ENCODE measurements around the gene HLA-DPA1. TPM values are rescaled to one million over a fixed set of nuclear protein-coding genes. Genes with fewer than 3 reads are reported as not detected.

Gene HLA-DPA1
- total RNA-seq, 5 donors from 2014 or later (not counting 1 experiment from before 2014, with no cell fraction given) = 29.6 to 68.4 (median 35.9) TPM

- H3K36me3 ChIP-seq (ENCODE audit: control insufficient read depth in 2 of 2, extremely low read depth in 1 of 2, insufficient read depth in 1 of 2, low read length in 1 of 2) = peaks cover 0 to 29% of the 10 kb centered on the region in 2 donors
- Mint-ChIP-seq H3K9me3 (no peaks in the 10 kb centered on the region), H3K27me3 (peaks cover 0 to 3% of the 10 kb centered on the region in 2 donors), H3K27ac (peak overlapping the region in 1 of 2 donors; percentile 16), H3K4me1 (peaks cover 46 to 68% (median 60%) of the 10 kb centered on the region in 3 donors), H3K36me3 (peaks cover 27% of the 10 kb centered on the region), H3K4me3 (peak overlapping the region in 1 of 3 donors; percentile 22)
- POLR2A ChIA-PET = interaction anchor here in 1 of 2 donors (1.5 kb wide), 1 partner anchor 65 kb away, joined by 4 read pairs; no protein-coding TSS in a partner anchor
- peaks cover 0 to 2% of the 10 kb centered on the region in 2 experiments for H3K27me3 ChIP-seq (replicated peaks in 1 of 2; ENCODE audit: control insufficient read depth in 2 of 2, extremely low read depth in 1 of 2, insufficient read depth in 2 of 2, low read length in 1 of 2)
- no peaks in the 10 kb centered on the region for H3K9me3 ChIP-seq
- CTCF ChIA-PET = interaction anchor here in 1 of 2 donors (1.2 kb wide), 1 partner anchor 50 kb away, joined by 3 read pairs; no protein-coding TSS in a partner anchor
- no peak overlapping the region for H3K4me3 ChIP-seq (ENCODE audit: control insufficient read depth in 1 of 2, extremely low read depth in 1 of 2, low read length in 1 of 2)
- H3K4me1 ChIP-seq (ENCODE audit: control insufficient read depth in 1 of 2, extremely low read depth in 1 of 2, insufficient read depth in 2 of 2, low read length in 2 of 2) = peaks cover 0 to 57% of the 10 kb centered on the region in 2 experiments
- DNase-seq (no peak), ATAC-seq (replicated peaks in 1 of 4) (no peak)
- H3K27ac ChIP-seq (ENCODE audit: low read length) = no peak overlapping the region
- 96% methylated on average over 2 of the region's 2 CpGs for WGBS (ENCODE audit: insufficient coverage)
Measured at GRCh38 chr6:33078919-33079521, 5.6 kb upstream of the HLA-DPA1 start.

GRCh38 chr6:33078442-33078841 lies 5.0 kb upstream of the HLA-DPA1 start:
- peaks cover 0 to 58% of the 10 kb centered on the region in 2 experiments for H3K4me1 ChIP-seq (ENCODE audit: control insufficient read depth in 1 of 2, extremely low read depth in 1 of 2, insufficient read depth in 2 of 2, low read length in 2 of 2)
- 78% methylated on average over 1 of the region's 3 CpGs for WGBS (ENCODE audit: insufficient coverage)
- Mint-ChIP-seq H3K27ac (no peak overlapping the region), H3K9me3 (no peaks in the 10 kb centered on the region), H3K36me3 (peaks cover 27% of the 10 kb centered on the region), H3K27me3 (peaks cover 0 to 3% of the 10 kb centered on the region in 2 donors), H3K4me3 (peak overlapping the region in 2 of 3 donors; percentile 22 to 58), H3K4me1 (peaks cover 49 to 71% (median 63%) of the 10 kb centered on the region in 3 donors)
- H3K9me3 ChIP-seq = no peaks in the 10 kb centered on the region
- ATAC-seq (replicated peaks in 1 of 4) (no peak), DNase-seq (no peak)
- H3K4me3 ChIP-seq (ENCODE audit: control insufficient read depth in 1 of 2, extremely low read depth in 1 of 2, low read length in 1 of 2) = no peak overlapping the region
- no peak overlapping the region for H3K27ac ChIP-seq (ENCODE audit: low read length)
- peaks cover 0 to 2% of the 10 kb centered on the region in 2 experiments for H3K27me3 ChIP-seq (replicated peaks in 1 of 2; ENCODE audit: control insufficient read depth in 2 of 2, extremely low read depth in 1 of 2, insufficient read depth in 2 of 2, low read length in 1 of 2)
- ChIA-PET CTCF (no interaction called here), POLR2A (interaction anchor here in 1 of 2 donors (1.5 kb wide), 1 partner anchor 64 kb away, joined by 4 read pairs; no protein-coding TSS in a partner anchor)
- peaks cover 0 to 23% of the 10 kb centered on the region in 2 donors for H3K36me3 ChIP-seq (ENCODE audit: control insufficient read depth in 2 of 2, extremely low read depth in 1 of 2, insufficient read depth in 1 of 2, low read length in 1 of 2)

GRCh38 chr6:33077908-33078307 lies 4.5 kb upstream of the HLA-DPA1 start:
- H3K9me3 Mint-ChIP-seq = no peaks in the 10 kb centered on the region
- Histone ChIP-seq H3K4me1 (ENCODE audit: control insufficient read depth in 1 of 2, extremely low read depth in 1 of 2, insufficient read depth in 2 of 2, low read length in 2 of 2) (peaks cover 0 to 62% of the 10 kb centered on the region in 2 experiments), H3K27ac (ENCODE audit: low read length) (no peak overlapping the region), H3K36me3 (ENCODE audit: control insufficient read depth in 2 of 2, extremely low read depth in 1 of 2, insufficient read depth in 1 of 2, low read length in 1 of 2) (peaks cover 0 to 22% of the 10 kb centered on the region in 2 donors), H3K27me3 (replicated peaks in 1 of 2; ENCODE audit: control insufficient read depth in 2 of 2, extremely low read depth in 1 of 2, insufficient read depth in 2 of 2, low read length in 1 of 2) (peaks cover 0 to 2% of the 10 kb centered on the region in 2 experiments), H3K9me3 (no peaks in the 10 kb centered on the region), H3K4me3 (ENCODE audit: control insufficient read depth in 1 of 2, extremely low read depth in 1 of 2, low read length in 1 of 2) (peak overlapping the region in 1 of 2 donors; percentile 1)
- peak overlapping the region; percentile 24 to 49 for H3K27ac Mint-ChIP-seq
- peaks cover 52 to 72% (median 68%) of the 10 kb centered on the region in 3 donors for H3K4me1 Mint-ChIP-seq
- 63% methylated on average over 3 of the region's 5 CpGs for WGBS (ENCODE audit: insufficient coverage)
- peaks cover 0 to 3% of the 10 kb centered on the region in 2 donors for H3K27me3 Mint-ChIP-seq
- ATAC-seq (replicated peaks in 1 of 4) (no peak), DNase-seq (peak in 1 of 35 experiments; percentile 24)
- ChIA-PET CTCF (no interaction called here), POLR2A (no interaction called here)
- H3K36me3 Mint-ChIP-seq = peaks cover 25% of the 10 kb centered on the region
- peak overlapping the region; percentile 58 to 83 (median 75) for H3K4me3 Mint-ChIP-seq

GRCh38 chr6:33076406-33076934 lies 3.0 kb upstream of the HLA-DPA1 start:
- Histone ChIP-seq H3K9me3 (no peaks in the 10 kb centered on the region), H3K4me3 (ENCODE audit: control insufficient read depth in 1 of 2, extremely low read depth in 1 of 2, low read length in 1 of 2) (peak overlapping the region in 1 of 2 donors; percentile 81), H3K27me3 (replicated peaks in 1 of 2; ENCODE audit: control insufficient read depth in 2 of 2, extremely low read depth in 1 of 2, insufficient read depth in 2 of 2, low read length in 1 of 2) (peaks cover 0 to 2% of the 10 kb centered on the region in 2 experiments), H3K36me3 (ENCODE audit: control insufficient read depth in 2 of 2, extremely low read depth in 1 of 2, insufficient read depth in 1 of 2, low read length in 1 of 2) (peaks cover 0 to 10% of the 10 kb centered on the region in 2 donors), H3K4me1 (ENCODE audit: control insufficient read depth in 1 of 2, extremely low read depth in 1 of 2, insufficient read depth in 2 of 2, low read length in 2 of 2) (peaks cover 0 to 67% of the 10 kb centered on the region in 2 experiments), H3K27ac (ENCODE audit: low read length) (peak overlapping the region; percentile 83)
- H3K4me1 Mint-ChIP-seq = peaks cover 55 to 72% (median 69%) of the 10 kb centered on the region in 3 donors
- ChIA-PET POLR2A (interaction anchor here (1.1 to 1.2 kb wide), 2 partner anchors 104 to 105 kb away, joined by 4 to 7 read pairs; no protein-coding TSS in a partner anchor), CTCF (interaction anchor here in 1 of 2 donors (0.6 to 1.4 kb wide), 6 partner anchors 47 to 238 kb away, joined by 3 to 9 read pairs (median 6); partner anchors contain the start of gene TAP2)
- H3K27me3 Mint-ChIP-seq = peaks cover 0 to 3% of the 10 kb centered on the region in 2 donors
- DNase-seq (peak in 1 of 35 experiments; percentile 33), ATAC-seq (replicated peaks in 1 of 4) (peak in 2 of 4 experiments; percentile 3)
- no peaks in the 10 kb centered on the region for H3K9me3 Mint-ChIP-seq
- peaks cover 16% of the 10 kb centered on the region for H3K36me3 Mint-ChIP-seq
- peak overlapping the region; percentile 52 to 80 for H3K27ac Mint-ChIP-seq
- WGBS (ENCODE audit: insufficient coverage) = 33% methylated on average over 1 of the region's 3 CpGs
- peak overlapping the region; percentile 83 to 86 (median 84) for H3K4me3 Mint-ChIP-seq

- H3K4me1 ChIP-seq (ENCODE audit: control insufficient read depth in 1 of 2, extremely low read depth in 1 of 2, insufficient read depth in 2 of 2, low read length in 2 of 2) = peaks cover 0 to 60% of the 10 kb centered on the region in 2 experiments
- peaks cover 0 to 3% of the 10 kb centered on the region in 2 donors for H3K27me3 Mint-ChIP-seq
- peaks cover 0 to 3% of the 10 kb centered on the region in 2 donors for H3K36me3 ChIP-seq (ENCODE audit: control insufficient read depth in 2 of 2, extremely low read depth in 1 of 2, insufficient read depth in 1 of 2, low read length in 1 of 2)
- ChIA-PET CTCF (interaction anchor here in 1 of 2 donors (0.6 to 1.4 kb wide), 11 partner anchors 15 to 237 kb away, joined by 3 to 9 read pairs (median 3); partner anchors contain the start of genes BRD2 and TAP2), POLR2A (interaction anchor here (0.6 to 1.2 kb wide), 7 partner anchors 14 to 1581 kb away, joined by 3 to 7 read pairs (median 3); no protein-coding TSS in a partner anchor)
- H3K36me3 Mint-ChIP-seq = peaks cover 10% of the 10 kb centered on the region
- peaks cover 0 to 2% of the 10 kb centered on the region in 2 experiments for H3K27me3 ChIP-seq (replicated peaks in 1 of 2; ENCODE audit: control insufficient read depth in 2 of 2, extremely low read depth in 1 of 2, insufficient read depth in 2 of 2, low read length in 1 of 2)
- peak; percentile 93 to 95 (median 94) for ATAC-seq (replicated peaks in 1 of 4)
- peak in 19 of 35 experiments; percentile 7 to 87 (median 32) for DNase-seq
- peak within 1 kb of the TSS; percentile 83 for H3K27ac ChIP-seq (ENCODE audit: low read length)
- peaks cover 55 to 68% (median 65%) of the 10 kb centered on the region in 3 donors for H3K4me1 Mint-ChIP-seq
- H3K4me3 ChIP-seq (ENCODE audit: control insufficient read depth in 1 of 2, extremely low read depth in 1 of 2, low read length in 1 of 2) = peak within 1 kb of the TSS in 1 of 2 donors; percentile 81
- H3K27ac Mint-ChIP-seq = peak within 1 kb of the TSS; percentile 52 to 80
- no peaks in the 10 kb centered on the region for H3K9me3 Mint-ChIP-seq
- 17% methylated on average over 7 of the region's 10 CpGs for WGBS (ENCODE audit: insufficient coverage)
- peak within 1 kb of the TSS; percentile 83 to 86 (median 84) for H3K4me3 Mint-ChIP-seq
- no peaks in the 10 kb centered on the region for H3K9me3 ChIP-seq
Measured at GRCh38 chr6:33075568-33076405, 2.3 kb upstream of the HLA-DPA1 start, which contains the start of gene HLA-DPB1. Gene HLA-DPB1, plus strand, starts transcription at chr6:33075990. Its CDS starts 52 bp downstream, at chr6:33076042.
